Embryonic facial prominence (tissue), 1 donor: ENCODE measurements around the gene ARPIN.
"Not testable (repeated sequence)": the region's sequence is repeated elsewhere in the genome, so short reads cannot be mapped to it uniquely, and the experiment has no call there.

Experiments
- DNase-seq: peaks from one replicate; pipeline ENCODE4 v3.0.0-alpha.2; 2016; ENCODE audit errors: extremely low spot score

The ARPIN gene

DNA sequence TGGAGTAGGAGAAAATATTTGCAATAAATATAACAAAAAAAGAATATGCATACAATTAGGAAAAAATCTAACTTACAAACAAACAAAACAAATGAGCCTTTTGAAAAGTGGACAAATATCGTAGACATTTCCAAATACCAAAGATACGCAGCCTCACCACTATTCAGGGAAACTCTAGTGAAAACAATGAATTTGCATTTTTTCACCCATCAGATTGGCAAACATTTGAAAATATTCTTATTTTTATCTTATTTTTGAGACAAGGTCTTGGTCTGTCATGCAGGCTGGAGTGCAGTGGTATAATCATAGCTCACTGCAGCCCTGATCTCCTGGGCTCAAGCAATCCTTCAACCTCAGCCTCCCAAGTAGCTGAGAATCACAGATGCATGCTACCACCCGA lies 34.4 kb downstream of the ARPIN start:
- DNase-seq = no peak

DNA sequence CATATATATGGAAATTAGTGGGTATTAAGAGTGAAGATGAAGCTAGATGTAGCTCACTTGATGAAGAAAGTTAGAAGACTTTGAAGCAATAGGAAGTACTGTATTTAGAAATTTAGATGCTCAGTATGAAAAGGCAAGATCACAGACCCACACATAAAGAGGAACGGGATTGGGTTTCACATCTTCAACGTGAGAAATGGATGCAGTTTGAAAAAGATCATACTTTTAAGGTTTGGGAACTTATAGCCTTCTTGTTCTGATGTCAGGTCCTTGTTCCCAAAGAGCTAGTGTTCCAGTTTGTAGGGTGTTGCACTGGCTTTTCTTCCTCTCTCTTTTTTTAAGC lies 35.7 kb downstream of the ARPIN start:
- DNase-seq = no peak

DNA sequence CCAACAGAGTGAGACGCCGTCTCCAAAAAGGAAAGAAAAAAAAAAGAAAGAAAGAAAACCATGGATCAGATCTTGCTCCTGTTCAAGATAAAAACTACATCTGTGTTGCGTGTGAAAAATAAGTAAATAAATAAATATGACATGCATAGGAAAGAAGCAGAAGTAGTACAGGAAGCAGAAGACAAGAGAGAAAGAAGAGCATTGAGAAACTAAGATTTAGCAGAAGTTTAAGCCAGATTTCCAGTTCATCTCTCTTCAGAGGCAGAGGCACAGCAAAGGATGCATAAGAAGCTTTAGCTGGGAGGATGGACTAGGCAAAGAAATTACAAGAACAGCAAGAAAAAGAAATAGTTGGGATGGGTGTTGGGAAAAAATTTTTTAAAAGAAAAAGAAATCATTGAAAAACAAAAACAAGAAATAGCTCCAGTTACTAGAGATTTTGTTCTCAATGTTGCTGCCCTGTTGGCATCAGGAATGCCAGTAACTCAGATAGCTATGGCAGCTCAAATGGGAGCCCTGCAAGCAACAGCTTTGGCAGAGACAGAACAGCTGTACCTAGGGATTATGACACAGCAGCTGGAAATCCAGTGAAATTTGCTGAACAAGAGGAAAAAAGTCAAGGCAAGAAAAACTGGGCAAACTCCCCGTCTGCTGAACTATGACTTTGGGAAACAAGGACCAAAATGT lies 36.2 kb downstream of the ARPIN start:
- no peak for DNase-seq

DNA sequence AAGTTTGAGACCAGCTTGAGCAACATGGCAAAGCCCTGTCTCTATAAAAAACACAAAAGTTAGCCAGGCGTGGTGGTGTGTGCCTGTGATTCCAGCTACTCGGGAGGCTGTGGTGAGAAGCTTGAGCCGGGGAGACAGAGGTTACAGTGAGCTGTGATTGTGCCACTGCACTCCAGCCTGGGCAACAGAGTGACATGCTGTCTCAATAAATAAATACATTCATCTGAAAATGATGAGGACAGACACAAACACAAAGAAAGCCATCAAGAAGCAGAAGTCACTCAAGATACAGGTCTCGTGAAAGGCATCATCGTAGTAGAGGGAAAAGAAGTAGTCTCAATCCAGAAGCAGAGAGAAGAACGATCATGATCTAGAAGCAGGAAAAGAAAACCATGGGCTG lies 37.0 kb downstream of the ARPIN start:
- no peak for DNase-seq

DNA sequence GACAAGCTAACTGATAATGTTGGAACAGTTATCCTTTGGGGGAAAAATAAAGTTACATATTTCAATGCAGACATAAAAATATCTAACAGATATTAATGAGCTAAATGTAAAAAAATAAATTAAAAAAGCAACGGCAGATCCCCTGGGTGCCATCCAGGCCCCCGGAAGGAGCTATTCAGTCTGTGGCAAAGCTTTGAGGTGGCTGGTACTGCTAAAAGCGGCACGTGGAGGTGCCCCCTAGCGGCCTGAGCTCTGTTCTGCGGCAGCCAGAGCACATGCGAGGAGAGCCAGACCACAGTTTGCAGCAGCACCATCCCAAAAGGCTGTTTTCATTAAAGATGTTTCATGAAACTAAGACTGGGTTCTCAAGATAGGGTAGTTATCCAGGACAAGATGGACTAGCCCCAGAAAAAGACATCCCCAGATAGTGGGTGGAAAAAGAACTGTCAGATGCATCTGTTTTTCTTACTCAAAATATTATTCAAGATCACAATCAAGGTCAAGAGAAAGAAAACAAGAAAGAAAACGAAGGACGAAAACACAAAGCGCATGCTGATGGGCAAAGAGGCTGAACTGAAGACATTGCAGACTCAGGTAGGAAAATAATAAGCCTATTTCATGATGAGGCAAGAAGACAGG lies 37.7 kb downstream of the ARPIN start:
- peak; percentile 55 for DNase-seq

DNA sequence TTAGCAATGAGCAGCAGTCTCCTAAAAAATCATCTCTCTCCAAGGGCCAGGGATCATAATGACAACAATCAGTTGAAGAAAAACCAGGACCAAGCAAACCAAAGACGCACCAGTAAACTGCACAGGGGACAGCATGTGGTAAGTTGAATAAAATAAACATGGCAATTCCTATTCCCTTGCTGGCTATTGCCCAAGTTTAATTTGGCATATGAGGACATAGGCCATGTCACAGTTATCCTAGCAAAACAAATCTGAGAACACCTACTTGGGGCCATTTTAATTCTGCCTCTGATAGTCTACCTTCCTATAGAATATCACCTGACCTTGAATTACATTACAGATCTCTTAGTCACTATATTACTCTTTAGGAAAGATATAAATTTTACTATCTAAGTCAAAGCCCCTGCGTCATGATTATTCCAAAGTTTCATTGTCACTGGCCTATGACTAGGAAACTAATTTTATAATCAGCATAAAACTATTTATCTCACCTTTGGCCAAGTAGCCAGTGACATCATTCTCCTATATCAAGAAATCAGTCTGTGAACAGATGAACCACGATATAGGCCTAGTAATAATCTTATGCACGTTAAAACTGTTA lies 42.0 kb downstream of the ARPIN start:
- no peak for DNase-seq

DNA sequence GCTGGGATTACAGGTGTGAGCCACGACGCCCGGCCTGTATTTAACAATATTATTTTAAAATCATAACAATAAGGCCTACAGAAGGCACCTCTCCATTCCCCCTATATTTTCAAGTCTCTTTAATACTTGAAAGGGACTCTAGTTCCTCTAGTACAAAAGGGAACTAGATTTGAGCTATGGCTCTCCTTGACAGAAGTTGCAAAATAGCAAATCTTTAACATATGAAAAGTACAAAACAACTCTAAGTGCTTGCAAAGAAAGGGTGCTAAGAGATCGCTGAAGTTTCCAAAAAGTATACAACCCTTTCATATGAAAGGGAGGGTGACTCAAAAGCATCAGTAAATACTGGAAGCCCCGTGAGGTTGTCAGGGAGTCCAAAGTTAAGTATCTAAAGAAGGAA lies 42.7 kb downstream of the ARPIN start:
- no peak for DNase-seq

DNA sequence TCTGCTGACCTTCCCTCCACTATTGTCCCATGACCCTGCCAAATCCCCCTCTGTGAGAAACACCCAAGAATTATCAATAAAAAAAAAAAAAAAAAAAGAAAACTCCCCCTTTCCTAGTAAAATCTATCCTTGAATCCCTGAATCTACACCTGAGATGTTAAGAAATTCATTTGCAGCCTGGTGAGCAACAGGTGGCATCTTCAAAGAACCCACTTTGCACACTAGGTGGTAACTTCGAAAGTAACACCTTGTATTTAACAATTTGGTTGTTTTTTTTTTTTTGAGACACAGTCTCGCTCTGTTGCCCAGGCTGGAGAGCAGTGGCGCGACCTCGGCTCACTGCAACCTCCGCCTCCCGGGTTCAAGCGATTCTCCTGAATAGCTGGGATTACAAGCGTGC lies 43.3 kb downstream of the ARPIN start:
- DNase-seq = not testable (repeated sequence)

DNA sequence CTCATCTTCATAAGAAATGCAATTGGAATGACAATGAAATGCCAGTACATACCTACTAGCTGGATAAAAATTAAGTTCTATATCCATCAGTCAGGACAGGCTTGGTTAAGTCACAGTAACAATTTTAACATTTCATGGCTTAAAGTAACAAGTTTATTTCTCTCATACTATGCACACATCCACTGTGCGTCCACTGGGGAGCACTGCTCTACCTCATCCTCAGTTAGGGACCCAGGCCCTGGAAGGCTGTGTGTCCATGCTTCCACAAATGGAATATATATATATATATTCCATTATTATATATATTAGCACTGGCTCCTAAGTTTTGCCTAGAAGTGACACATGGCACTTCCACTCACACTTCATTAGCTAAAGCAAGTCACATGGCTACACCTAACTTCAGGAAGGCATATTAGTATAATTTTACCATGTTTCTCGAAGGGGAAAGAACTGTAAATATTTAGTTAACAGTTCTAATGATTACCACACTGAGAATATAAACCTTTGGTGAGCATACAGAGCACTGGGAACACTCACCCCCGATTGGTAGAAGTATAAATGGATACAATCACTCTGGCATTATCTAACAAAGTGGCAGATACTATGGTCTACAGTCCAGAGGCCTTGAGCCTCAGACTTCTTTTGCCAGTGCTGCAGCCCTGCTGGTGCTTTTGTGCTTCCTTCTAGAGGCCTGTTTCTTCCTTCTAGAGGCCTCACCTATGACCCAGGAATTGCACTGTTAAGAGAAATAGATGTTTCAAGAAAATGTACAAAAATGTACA lies 47.6 kb downstream of the ARPIN start:
- no peak for DNase-seq

DNA sequence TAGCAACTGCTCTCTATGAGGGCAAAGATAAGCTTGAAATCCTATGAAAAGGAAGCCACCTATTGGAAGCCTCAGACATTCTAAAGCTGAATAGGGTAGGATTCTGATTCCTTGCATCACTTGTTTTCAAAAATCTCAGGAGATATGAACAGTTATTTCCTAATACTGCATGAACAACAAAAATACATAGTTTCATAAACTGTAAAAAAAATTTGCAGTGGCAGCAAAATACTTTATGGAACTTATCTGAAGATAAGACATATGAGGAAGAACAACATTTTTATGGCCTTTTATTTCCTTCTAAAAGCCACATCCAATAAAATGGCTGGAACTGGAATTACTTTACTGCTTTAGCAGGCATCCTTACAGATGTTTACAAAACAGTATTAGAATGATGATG lies 48.8 kb downstream of the ARPIN start:
- no peak for DNase-seq

DNA sequence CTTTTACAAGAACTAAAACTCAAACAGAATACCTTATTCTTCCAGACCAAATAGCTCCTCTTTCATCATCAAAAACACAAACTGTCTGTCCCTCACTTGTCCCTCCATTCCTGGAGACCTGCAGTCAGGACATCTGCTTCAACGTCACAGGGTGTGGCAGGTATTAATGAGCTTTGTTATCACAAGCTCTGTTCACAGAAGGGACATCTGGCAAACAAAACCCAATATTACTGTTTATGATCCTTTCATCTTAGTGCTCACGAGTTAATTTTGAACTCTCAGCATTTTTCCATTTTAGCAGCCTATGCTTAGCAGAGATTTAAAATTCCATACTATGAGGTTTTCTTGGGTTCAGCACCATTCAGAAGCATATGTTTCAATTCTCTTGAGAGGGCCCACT lies 51.9 kb downstream of the ARPIN start:
- no peak for DNase-seq

DNA sequence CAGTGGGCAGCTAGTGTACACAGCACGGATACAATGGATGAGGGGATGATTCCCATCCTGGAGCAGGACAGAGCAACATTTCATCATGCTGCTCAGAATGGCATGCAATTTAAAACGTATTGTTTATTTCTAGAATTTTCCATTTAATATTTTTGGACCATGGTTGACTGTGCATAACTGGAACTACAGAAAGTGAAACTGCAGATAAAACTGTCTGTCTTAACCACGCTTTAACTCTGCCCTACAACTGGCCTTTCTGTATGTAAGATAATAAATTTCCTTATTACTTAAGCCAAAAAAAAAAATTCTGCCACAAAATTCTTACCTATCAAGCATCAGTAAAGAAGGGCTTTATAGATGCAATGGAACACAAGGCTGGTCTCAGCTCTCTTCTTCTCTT lies 52.3 kb downstream of the ARPIN start:
- DNase-seq = no peak

DNA sequence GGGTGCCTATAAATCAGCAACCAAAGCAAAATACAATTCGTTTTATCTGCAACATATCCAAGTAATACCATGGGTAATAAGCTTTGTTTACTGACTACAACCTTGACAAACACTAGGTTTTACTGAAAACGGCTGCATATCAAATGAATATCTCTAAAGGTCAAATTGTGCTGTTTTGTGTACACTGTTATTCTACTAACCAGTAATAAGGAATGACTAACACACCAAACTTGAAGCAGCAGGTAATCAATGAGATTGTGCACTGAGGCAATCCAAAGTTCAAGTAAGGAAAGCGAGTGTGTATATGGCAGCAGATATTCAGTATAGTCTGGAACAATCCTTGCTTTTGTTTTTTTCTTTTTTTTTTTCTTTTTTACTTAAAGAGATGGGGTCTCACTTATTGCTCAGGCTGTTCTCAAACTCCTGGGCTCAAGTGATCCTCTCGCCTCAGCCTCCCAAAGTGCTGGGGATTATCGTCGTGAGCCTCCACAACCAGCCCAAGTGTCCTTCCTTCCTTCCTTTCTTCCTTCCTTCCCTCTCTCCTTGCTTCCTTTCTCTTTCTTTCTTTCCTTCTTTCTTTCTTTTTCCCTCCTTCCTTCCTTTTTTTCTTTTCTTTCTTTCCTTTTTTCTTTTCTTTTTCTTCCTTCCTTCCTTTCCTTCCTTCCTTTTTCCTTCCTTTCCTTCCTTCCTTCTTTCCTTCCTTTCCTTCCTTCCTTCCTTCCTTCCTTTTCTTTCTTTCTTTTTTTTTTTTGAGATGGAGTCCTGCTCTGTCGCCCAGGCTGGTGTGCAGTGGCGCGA lies 53.9 kb downstream of the ARPIN start:
- DNase-seq = no peak

DNA sequence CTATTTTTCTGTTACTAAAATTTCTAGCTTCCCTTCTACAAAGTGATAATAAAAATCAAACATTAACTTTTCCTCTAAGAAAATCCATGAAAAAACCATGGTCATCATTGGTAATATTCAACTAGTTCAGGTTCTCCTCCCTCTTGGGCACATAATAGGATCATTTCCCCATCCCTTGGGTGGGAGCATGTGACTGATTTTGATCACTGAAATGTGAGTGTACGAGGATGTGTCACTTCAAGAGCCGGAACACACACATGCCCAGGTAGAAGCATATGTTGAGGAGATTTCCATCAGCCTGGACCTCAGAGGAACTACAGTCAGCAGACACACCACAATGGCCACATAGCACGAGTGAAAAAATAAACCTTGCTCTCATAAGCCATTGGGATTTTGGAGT lies 55.1 kb downstream of the ARPIN start:
- DNase-seq = no peak

DNA sequence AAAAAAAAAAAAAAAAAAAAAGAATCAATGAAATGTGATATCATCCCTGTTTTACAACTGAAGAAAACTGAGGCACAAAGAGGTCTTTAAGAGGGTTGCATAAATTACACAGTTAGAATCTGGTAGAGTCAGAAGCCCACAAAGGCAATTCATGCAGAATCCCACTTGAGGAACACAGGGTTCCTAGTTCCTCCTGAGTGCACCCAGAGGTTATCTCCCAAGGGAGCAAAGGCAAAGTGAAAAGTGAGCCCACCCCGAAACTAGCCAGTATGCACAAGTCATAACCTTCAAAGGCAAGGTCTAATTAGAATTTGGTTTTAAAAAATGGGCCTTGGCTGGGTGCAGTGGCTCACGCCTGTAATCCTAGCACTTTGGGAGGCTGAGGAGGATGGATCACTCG lies 56.8 kb downstream of the ARPIN start:
- no peak for DNase-seq

DNA sequence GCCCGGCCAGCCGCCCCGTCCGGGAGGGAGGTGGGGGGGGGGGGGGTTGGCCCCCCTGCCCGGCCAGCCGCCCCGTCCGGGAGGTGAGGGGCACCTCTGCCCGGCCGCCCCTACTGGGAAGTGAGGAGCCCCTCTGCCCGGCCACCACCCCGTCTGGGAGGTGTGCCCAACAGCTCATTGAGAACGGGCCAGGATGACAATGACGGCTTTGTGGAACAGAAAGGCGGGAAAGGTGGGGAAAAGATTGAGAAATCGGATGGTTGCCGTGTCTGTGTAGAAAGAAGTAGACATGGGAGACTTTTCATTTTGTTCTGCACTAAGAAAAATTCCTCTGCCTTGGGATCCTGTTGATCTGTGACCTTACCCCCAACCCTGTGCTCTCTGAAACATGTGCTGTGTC lies 57.9 kb downstream of the ARPIN start:
- DNase-seq = not testable (repeated sequence)

DNA sequence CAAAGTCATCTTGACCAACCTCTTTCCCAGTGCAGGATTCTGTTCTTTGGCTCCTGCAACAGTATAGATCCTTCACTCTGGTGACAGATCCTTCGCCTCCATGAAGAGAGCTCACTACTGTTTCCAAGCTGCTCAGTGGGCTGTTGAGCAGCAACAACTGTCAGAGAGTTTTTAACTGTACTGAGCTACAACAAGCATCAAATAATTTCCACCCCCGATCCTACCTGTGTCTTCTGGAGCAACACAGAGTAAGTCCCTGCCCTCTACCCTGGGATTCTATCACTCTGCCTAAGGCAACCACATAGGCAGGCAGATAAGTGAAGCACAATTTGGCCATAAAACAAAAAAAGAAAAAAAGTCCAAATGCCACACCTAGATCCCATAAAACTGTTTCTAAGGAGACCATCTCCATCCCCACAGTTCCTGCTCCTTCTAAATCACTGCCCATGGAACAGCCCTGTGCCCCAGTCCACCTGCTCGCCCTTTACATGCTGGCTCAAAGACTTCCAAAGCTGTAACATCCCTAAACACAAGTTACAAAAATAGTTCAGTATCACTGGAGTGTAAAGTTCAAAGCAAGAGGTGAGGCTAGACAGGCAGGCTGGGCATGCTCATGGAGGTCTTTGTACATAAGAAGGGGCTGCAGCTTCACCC lies 60.3 kb downstream of the ARPIN start:
- DNase-seq = no peak

DNA sequence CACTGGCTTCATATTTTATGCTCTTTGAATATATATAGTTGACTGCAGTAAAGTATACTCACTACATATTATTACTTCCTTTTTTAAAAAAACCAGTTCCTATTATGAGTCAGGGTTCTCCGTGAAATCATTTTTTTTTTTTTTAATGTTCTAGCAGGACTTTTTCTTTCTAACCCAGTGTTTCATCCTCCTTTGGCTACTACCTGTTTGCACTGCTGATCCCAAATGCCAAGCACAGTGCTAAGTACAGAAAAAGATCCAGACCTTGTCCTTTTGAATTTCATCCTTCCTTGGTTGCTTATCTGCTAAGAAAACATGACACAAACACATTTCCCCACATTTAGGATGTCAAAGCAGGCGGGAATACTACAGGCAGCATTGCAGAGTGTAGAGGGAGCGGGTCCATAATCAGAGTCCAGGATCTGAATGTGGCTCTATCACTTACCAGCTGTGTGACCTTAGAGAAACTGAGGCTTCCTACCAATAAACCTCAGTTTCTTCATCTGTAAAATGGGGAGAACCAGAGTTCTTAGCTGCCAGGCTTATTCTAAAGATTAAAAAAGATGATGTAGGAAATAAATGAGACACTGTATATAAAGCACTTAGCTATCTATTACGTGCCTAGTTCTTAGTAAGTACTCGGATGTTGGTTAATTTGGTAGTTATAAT lies 60.9 kb downstream of the ARPIN start:
- DNase-seq = no peak

DNA sequence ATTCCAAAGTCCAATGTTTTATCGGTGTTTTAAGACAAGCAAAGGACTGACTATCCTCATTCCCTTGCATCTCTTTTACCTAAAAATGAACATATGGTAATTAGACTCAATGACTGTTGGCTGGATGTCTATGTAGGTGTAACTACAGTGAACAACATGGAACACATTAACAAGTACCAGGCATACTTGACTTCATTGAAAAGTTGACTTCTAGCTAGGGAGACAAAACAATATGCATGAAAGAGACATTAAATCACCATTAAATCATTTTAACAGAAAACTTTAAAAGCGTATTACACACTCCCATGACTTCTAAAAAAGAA lies 63.8 kb downstream of the ARPIN start:
- DNase-seq = no peak

DNA sequence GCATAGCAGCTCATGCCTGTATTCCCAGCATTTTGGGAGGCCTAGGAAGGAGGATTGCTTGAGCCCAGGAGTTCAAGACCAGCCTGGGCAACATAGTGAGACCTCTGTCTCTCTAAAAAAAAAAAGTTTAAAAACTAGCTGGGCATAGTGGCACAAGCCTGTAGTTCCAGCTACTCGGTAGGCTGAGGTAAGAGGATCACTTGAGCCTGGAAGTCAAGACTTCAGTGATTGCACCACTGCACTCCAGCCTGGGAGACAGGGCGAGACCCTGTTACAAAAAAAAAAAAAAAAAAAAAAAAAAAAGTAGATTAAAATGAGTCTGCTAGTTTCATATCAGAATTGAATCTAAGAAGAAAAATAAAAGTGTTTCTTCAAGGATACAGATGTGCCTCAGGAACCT lies 65.7 kb downstream of the ARPIN start:
- DNase-seq = no peak

DNA sequence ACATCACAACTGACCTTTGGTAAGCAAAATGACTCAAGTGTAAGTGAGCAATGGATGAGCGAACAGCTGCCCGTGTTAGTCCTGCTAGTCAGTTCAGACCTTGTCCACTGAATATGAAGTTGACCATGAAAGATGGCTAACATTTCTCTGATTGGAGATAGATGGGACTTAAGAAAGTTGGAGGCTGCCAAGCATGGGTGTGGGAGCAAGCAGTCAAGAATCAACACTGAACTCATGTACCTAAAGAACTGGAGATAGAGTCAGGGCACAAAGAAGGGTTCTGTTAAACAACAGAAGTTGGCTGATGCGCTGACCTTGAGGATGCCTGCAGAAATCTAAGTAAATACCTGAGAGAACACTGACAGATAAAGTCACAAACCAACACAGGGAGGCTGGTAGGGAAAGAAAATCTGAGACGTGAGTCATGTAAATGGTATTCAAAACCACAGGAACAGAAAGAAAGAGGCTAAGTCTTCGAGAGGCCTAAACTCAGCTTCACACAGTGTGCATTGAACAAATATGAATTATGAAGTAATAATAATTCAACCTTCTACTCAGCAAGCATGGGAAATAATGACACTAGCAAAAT lies 67.4 kb downstream of the ARPIN start:
- DNase-seq = no peak
